Heart right ventricle (tissue), 16 donors: Measurements from ENCODE around the gene RBM20. TPM values are rescaled to one million over a fixed set of nuclear protein-coding genes. Genes with fewer than 3 reads are reported as not detected.
A peak's percentile ranks its signal among the peaks of the same experiment; 100 is the strongest.

Experiments used
- ATAC-seq, 8 donors: fragments of 200-7000 bp; cut with Tn5 transposase; one replicate each; pipeline ENCODE4 v1.9.1; 2020; ENCODE audit warnings: mild to moderate bottlenecking in 8 of 8, moderate library complexity in 8 of 8, moderate number of reproducible peaks in 1 of 8
- DNase-seq, 2 donors: peaks; one replicate each; pipeline ENCODE4 v3.0.0-alpha.2; 2020
- H3K27ac ChIP-seq, 10 donors: fragments of 200-600 bp; sonication (generic) in 2 of 10; one replicate each; pipeline versions ENCODE4 v1.5.0 to v1.8.0; 2020 to 2022; ENCODE audit warnings: mild to moderate bottlenecking in 3 of 10
- H3K27me3 ChIP-seq, 7 donors: fragments of 200-600 bp; one replicate each; pipeline ENCODE4 v1.8.0; 2021 to 2022; ENCODE audit warnings: mild to moderate bottlenecking in 2 of 7
- H3K36me3 ChIP-seq, 9 donors: fragments of 200-600 bp; sonication (generic) in 1 of 9; one replicate each; pipeline versions ENCODE4 v1.5.0 to v1.8.0; 2020 to 2022; ENCODE audit warnings: mild to moderate bottlenecking in 2 of 9
- H3K4me1 ChIP-seq, 9 donors: fragments of 200-600 bp; sonication (generic) in 1 of 9; one replicate each; pipeline versions ENCODE4 v1.5.0 to v1.8.0; 2020 to 2022; ENCODE audit warnings: mild to moderate bottlenecking in 4 of 9
- H3K4me3 ChIP-seq, 10 donors: fragments of 200-600 bp; sonication (generic) in 2 of 10; one replicate each; pipeline versions ENCODE4 v1.5.0 to v1.8.0; 2020 to 2022; ENCODE audit warnings: mild to moderate bottlenecking in 7 of 10, moderate library complexity in 2 of 10
- H3K9me3 ChIP-seq, 11 donors: fragments of 200-600 bp in 10 of 11; sonication (generic) in 2 of 11; one replicate each; pipeline versions ENCODE4 v1.5.0 to v1.8.0; 2013 to 2022; ENCODE audit warnings: mild to moderate bottlenecking in 2 of 11, control low read depth in 1 of 11, moderate library complexity in 1 of 11
- CTCF ChIP-seq, 9 donors: fragments of 200-600 bp; sonication (generic) in 2 of 9; IDR thresholded peaks; one replicate each; pipeline versions ENCODE4 v1.5.0 to v1.8.0; 2021 to 2022; ENCODE audit warnings: antibody characterized with exemption in 9 of 9, mild to moderate bottlenecking in 5 of 9, moderate library complexity in 1 of 9
- WGBS, 2 donors: extraction: QIAGEN DNeasy Blood & Tissue Kit; methylation state at CpG; one replicate each; pipeline ENCODE4 v1.1.7; 2013; ENCODE audit warnings: inconsistent platforms in 1 of 2; 5-methylcytosine and 5-hydroxymethylcytosine counted together
- intact Hi-C, 10 donors: fragments of 100-400 bp; cut with DNase I; formaldehyde crosslinking; loops; one replicate each; pipeline versions ENCODE4 v1.11.1 to v1.14.2; 2022
- polyA plus RNA-seq, 2 donors: library from polyadenylated mRNA; stranded (reverse); fragments of 200-250 nt; gene quantifications; one replicate each; pipeline ENCODE4 v1.2.3, GENCODE V29; 2013
- total RNA-seq, 10 donors: library from RNA; stranded (reverse); fragmentation: NEBNext Ultra II Directional in 3 of 10; extraction: Animal tissue kit (Norgen Biotek cat#: 25700) in 3 of 10; gene quantifications; one replicate each; pipeline versions ENCODE4 v1.2.1 to v1.2.4, GENCODE V29; 2021 to 2023
- donor health status: Arrhythmogenic right ventricular cardiomyopathy.
- donor health status: ischemic (EF 13 %, LVEDD 7.1; RV severe dilation, severe dysfunction).
- donor health status: healthy with polysubstance abuse.
- donor health status: DM: no; HTN: yes; CAD: no.
- donor health status: DM: no; HTN: no; CAD: no.
- donor health status: ischemic (EF 25% LVEDD 6.9; RV normal size, moderate dysfunction).
- donor health status: ischemic (EF 25% LVEDD 5.7; RV mildly dilated, moderate dysfunction).
- donor health status: healthy.
- donor health status: DM: yes; HTN: yes; CAD: no.
- donor health status: Ischemic cardiomyopathy.
- donor health status: ischemic (EF 35%, LVEDD 5.7; RV mildly dilated, moderate dysfunction).
- donor health status: nonischemic (EF 11% LVEDD 7.7; RV severe dilation, severe dysfunction).
- donor health status: DM: yes; HTN: yes; CAD: no.
- donor health status: PGD.
- donor health status: ischemic (EF 29% LVEDD 5.4; RV normal size, mild dysfunction).
- donor health status: nonischemic (EF 23%, LVEDD 6.1; RV moderate dilation, normal function).

Gene RBM20
- total and polyA plus RNA-seq, 12 donors = 10.1 to 186 (median 134) TPM

- WGBS, 2 donors = 49 to 63% methylated on average over 3 of the region's 3 CpGs
- H3K27ac ChIP-seq = peak overlapping the region in 8 of 10 donors; percentile 21 to 96 (median 90)
- ATAC-seq (no peak), DNase-seq (no peak)
- peak in 5 of 9 donors; percentile 18 to 36 (median 28) for TF ChIP-seq CTCF (IDR thresholded peaks at IDR 0.05)
- H3K9me3 ChIP-seq = no peaks in the 10 kb centered on the region
- H3K27me3 ChIP-seq = peaks cover 0 to 64% (median 45%) of the 10 kb centered on the region in 7 donors
- H3K36me3 ChIP-seq = no peaks in the 10 kb centered on the region
- H3K4me1 ChIP-seq = peaks cover 0 to 42% (median 19%) of the 10 kb centered on the region in 9 donors
- peak overlapping the region in 6 of 10 donors; percentile 2 to 69 (median 68) for H3K4me3 ChIP-seq
- intact Hi-C loops = loop anchor here in 4 of 10 donors (5.0 to 10.0 kb wide), 2 partner anchors 33 to 126 kb away; no protein-coding TSS in a partner anchor
Measured at GRCh38 chr10:110648692-110649346, 4.7 kb downstream of the RBM20 start.

DNA sequence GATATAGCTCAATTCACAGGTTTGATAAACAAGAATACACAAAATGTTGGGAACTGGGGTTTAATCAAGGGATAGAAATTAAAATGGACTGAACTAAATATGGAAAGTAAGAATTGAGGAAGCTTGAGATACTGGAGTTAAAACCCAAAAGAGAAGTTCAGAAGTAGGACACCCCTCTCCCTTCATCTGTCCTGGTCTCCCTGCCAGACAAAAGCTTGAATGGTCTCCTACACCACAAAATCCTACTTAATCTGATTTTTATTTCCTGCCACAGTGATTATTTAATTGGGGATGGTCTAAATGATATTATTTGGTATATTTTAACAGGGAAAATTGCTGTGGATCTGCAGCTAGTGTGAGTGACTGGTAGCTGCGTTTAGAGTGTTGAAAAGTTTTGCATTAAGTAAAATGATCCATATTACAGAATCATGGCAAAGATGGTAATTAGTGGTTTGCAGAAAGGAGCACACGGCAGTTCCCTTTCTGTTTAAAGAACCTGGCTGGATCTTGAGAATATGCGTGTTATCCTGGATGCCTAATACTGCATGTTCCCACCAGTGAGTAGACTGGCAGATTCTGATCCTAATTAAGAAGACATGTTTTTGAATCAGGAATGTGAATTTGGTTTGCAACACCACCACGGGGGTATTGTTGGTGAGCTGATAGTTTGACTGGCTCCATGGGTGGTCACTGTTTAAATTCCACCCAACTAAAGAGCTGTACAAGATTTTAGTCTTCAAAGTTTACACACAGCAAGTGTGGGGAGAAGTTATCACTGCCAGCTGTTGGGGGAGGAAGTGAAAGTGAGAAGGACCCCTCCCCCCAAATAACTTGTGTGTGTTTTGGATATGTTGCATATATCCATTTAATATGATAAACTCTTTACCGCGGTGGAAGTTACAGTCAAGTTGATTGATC, 5.5 kb downstream of the RBM20 start:
- Histone ChIP-seq H3K4me3 (peak overlapping the region in 5 of 10 donors; percentile 67 to 69 (median 68)), H3K36me3 (no peaks in the 10 kb centered on the region), H3K4me1 (peaks cover 0 to 42% (median 15%) of the 10 kb centered on the region in 9 donors), H3K27me3 (peaks cover 0 to 62% (median 38%) of the 10 kb centered on the region in 7 donors), H3K27ac (peak overlapping the region in 7 of 10 donors; percentile 21 to 96 (median 91)), H3K9me3 (no peaks in the 10 kb centered on the region)
- TF ChIP-seq CTCF (IDR thresholded peaks at IDR 0.05) = no peak
- DNase-seq = no peak
- 28 to 51% methylated on average over 6 of the region's 6 CpGs for WGBS, 2 donors
- intact Hi-C loops = loop anchor here in 4 of 10 donors (5.0 to 10.0 kb wide), 2 partner anchors 33 to 125 kb away; no protein-coding TSS in a partner anchor
- ATAC-seq = no peak

DNA sequence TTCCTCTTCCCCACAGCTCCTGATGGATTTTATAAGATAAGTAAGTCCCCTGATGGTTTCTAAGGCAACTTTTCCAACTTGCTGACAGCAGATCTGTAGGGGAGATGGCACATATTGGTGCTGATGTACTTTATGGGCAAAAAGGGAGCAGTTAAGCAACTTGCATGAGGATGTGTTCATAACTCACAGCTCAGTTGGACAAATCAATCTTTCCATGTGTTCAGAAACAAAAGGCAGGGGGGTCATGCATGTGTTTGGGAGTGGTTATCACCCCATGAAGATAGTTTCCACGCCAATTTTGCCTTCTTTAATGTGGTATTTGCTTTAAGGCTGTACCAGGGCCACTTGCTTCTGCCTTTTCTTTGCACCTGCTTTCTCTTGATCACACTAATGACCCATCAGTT, 6.1 kb downstream of the RBM20 start:
- intact Hi-C loops = no loop called here
- TF ChIP-seq CTCF (IDR thresholded peaks at IDR 0.05) = no peak

More for the DNA sequence above, 6.1 kb downstream of the RBM20 start:
- no peak for ATAC-seq
- H3K4me3 ChIP-seq = peak overlapping the region in 5 of 10 donors; percentile 67 to 69 (median 68)
- H3K9me3 ChIP-seq = no peaks in the 10 kb centered on the region
- 13 to 51% methylated on average over 1 of the region's 1 CpG for WGBS, 2 donors
- H3K27ac ChIP-seq = peak overlapping the region in 6 of 10 donors; percentile 44 to 96 (median 92)
- DNase-seq = no peak
- H3K4me1 ChIP-seq = peaks cover 0 to 47% (median 19%) of the 10 kb centered on the region in 9 donors
- H3K36me3 ChIP-seq = no peaks in the 10 kb centered on the region
- peaks cover 0 to 59% (median 33%) of the 10 kb centered on the region in 7 donors for H3K27me3 ChIP-seq
